Measurements from ENCODE around the gene PDX1. TPM values are rescaled to one million over a fixed set of nuclear protein-coding genes. Genes with fewer than 3 reads are reported as not detected.

PDX1 gene
- total and polyA plus RNA-seq, 9 of the 15 experiments (the other 6 are each of a cell fraction or from before 2014, with no cell fraction given) = not detected

DNA sequence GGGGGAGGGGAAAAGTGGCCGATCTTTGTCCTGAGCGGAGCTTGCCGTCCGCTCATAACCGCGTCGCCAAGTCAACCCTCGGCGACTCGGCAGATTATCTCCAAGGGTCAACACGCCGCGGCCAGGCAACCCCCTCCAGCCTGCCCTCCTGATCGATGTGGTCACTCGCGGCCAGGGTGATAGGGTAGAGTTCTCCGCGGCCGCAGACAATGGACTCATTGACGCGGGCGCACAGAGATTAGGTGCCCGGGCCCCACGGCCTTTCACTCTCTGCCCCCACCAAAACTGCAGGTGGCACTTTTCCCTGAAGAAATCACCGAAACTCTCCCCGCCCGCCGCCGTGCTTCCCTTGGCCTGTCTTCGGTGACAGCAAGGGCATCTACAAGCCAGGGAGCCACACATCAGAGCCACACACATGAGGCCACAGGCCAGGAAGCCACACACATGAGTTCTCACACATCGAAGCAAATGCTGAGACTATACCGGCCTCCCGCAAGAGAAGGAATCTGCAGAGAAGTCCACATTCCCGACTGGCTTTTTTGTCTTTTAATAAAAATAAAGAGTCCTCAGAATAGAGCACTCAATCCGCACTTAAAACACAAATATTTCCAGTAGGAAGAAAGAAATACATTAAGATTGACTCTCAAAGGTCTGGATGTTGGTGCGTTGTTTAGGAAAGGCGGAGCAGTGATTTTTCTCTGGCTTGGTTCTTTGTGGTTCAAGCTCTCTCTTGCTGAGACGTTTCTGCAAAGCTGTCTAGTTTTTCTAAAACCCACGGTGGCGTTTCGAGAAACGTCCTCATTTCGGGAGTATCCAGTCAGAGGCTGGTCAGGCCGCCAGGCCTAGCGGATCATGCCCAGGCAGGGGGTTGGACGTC is 1.5 kb upstream of the PDX1 start:
- POLR2A ChIA-PET = interaction anchor here (0.6 kb wide), 1 partner anchor 102 kb away, joined by 3 read pairs; no protein-coding TSS in a partner anchor
- no peaks in the 10 kb centered on the region for H3K9me1 ChIP-seq (ENCODE audit: control insufficient read depth, insufficient read depth, low read length)
- 15% methylated on average over 20 of the region's 46 CpGs for whole genome bisulfite sequencing (ENCODE audit: insufficient coverage, low coverage, missing lambda C conversion rate)
- H2AFZ ChIP-seq (ENCODE audit: low read depth, low read length) = no peak overlapping the region
- no peaks in the 10 kb centered on the region for H3K9me3 ChIP-seq (replicated peaks; ENCODE audit: control insufficient read depth, insufficient read depth, low read depth, low read length)
- no peak overlapping the region for H3K4me3 ChIP-seq
- no peak overlapping the region for H3K4me2 ChIP-seq (ENCODE audit: insufficient read depth, low read length)
- no peaks in the 10 kb centered on the region for H3K36me3 ChIP-seq (ENCODE audit: control insufficient read depth, insufficient read depth, low read length)
- H3K27me3 ChIP-seq (ENCODE audit: control insufficient read depth in 2 of 2, insufficient read depth in 2 of 2, low read length in 2 of 2) = peaks cover 11 to 60% of the 10 kb centered on the region in 2 experiments; a peak in 4 of 5 replicates
- CTCF ChIA-PET (ENCODE audit: low intra/inter-chr PET ratio) = no interaction called here
- H3K4me1 ChIP-seq (replicated peaks in 1 of 2; ENCODE audit: control insufficient read depth in 2 of 2, insufficient read depth in 2 of 2, low read length in 2 of 2) = peaks cover 0 to 9% of the 10 kb centered on the region in 2 experiments; a peak in 2 of 5 replicates
- DNase-seq (ENCODE audit: extremely low read depth in 1 of 4, low spot score in 3 of 4) = no peak
- no peak for FAIRE-seq
- no peak for TF ChIP-seq SLC30A9 (CRISPR knock-in tag; IDR thresholded peaks at IDR 0.05)
- no peak for TF ChIP-seq ZNF57 (CRISPR knock-in tag; IDR thresholded peaks at IDR 0.05)
- no peak for TF ChIP-seq BRCA1 (IDR thresholded peaks at IDR 0.05)
- TF ChIP-seq BRCA1 (CRISPR knock-in tag; IDR thresholded peaks at IDR 0.05) = no peak
- no peak for TF ChIP-seq HDAC2 (IDR thresholded peaks at IDR 0.05)
- no peak for TF ChIP-seq PHB (CRISPR knock-in tag; IDR thresholded peaks at IDR 0.05)
- TF ChIP-seq STAT5B (CRISPR knock-in tag; IDR thresholded peaks at IDR 0.05) = no peak
- TF ChIP-seq NFRKB (IDR thresholded peaks at IDR 0.05; ENCODE audit: low read depth) = no peak
- no peak for TF ChIP-seq STAG1 (CRISPR knock-in tag; IDR thresholded peaks at IDR 0.05; ENCODE audit: borderline replicate concordance)
- no peak for TF ChIP-seq ELF1 (tag; IDR thresholded peaks at IDR 0.05)
- no peak for TF ChIP-seq ZNF133 (CRISPR knock-in tag; IDR thresholded peaks at IDR 0.05)
- TF ChIP-seq DACH1 (IDR thresholded peaks at IDR 0.05; ENCODE audit: partially characterized antibody) = no peak
- TF ChIP-seq ZNF583 (CRISPR knock-in tag; IDR thresholded peaks at IDR 0.05) = no peak
- TF ChIP-seq STAT5A (IDR thresholded peaks at IDR 0.05; ENCODE audit: borderline replicate concordance, low read length) = no peak
- TF ChIP-seq TAF7 (tag; IDR thresholded peaks at IDR 0.05) = no peak
- no peak for TF ChIP-seq SMARCA5 (IDR thresholded peaks at IDR 0.05)
- TF ChIP-seq, protein P1, sequence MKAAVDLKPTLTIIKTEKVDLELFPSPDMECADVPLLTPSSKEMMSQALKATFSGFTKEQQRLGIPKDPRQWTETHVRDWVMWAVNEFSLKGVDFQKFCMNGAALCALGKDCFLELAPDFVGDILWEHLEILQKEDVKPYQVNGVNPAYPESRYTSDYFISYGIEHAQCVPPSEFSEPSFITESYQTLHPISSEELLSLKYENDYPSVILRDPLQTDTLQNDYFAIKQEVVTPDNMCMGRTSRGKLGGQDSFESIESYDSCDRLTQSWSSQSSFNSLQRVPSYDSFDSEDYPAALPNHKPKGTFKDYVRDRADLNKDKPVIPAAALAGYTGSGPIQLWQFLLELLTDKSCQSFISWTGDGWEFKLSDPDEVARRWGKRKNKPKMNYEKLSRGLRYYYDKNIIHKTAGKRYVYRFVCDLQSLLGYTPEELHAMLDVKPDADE (conservative IDR thresholded peaks at IDR 0.05; ENCODE audit: control insufficient read depth, low read depth, low read length) = no peak
- no peak for TF ChIP-seq BHLHE40 (IDR thresholded peaks at IDR 0.05; ENCODE audit: low read length)
- TF ChIP-seq NCOR1 (IDR thresholded peaks at IDR 0.05) = no peak
- no peak for TF ChIP-seq RFX1 (IDR thresholded peaks at IDR 0.05)
- ATAC-seq = no peak
- no peaks in the 10 kb centered on the region for H4K20me1 ChIP-seq (replicated peaks; ENCODE audit: control insufficient read depth, insufficient read depth, low read length)
- no peak overlapping the region for H3K9ac ChIP-seq (ENCODE audit: insufficient read depth in 1 of 2, low read depth in 2 of 2, low read length in 2 of 2)
- no TSS peak for BruUV-seq (replicated peaks)
- no peak overlapping the region for H3K27ac ChIP-seq (ENCODE audit: extremely low read depth, low read depth, low read length)
- H3K79me2 ChIP-seq (ENCODE audit: control insufficient read depth, insufficient read depth, low read length) = no peaks in the 10 kb centered on the region
- intact Hi-C loops (cut with micrococcal nuclease) = no loop called here
- in situ Hi-C loops (cut with MboI) = no loop called here

Measured in K562 (cell line).